ENCODE data around the gene SEMA4D.

The SEMA4D gene

GRCh38 chr9:89497978-89498851 lies at the start of gene SEMA4D:
Gene SEMA4D (minus strand): TSS chr9:89498113. CDS start chr9:89405456, 92,657 bp downstream.
- DNase-seq (ENCODE audit: low read depth in 1 of 2, low spot score in 1 of 2), result peak in 1 of 2 donors; percentile 38

- DNase-seq (ENCODE audit: low read depth in 1 of 2, low spot score in 1 of 2), result no peak
These were observed 49.1 kb upstream of the SEMA4D start for GRCh38 chr9:89547000-89547399.

GRCh38 chr9:89544279-89544661 lies 46.4 kb upstream of the SEMA4D start:
- no peak for DNase-seq (ENCODE audit: low read depth in 1 of 2, low spot score in 1 of 2)

GRCh38 chr9:89543621-89544278 lies 45.8 kb upstream of the SEMA4D start:
- no peak for DNase-seq (ENCODE audit: low read depth in 1 of 2, low spot score in 1 of 2)

- DNase-seq (ENCODE audit: low read depth in 1 of 2, low spot score in 1 of 2), result no peak
These were observed 45.2 kb upstream of the SEMA4D start for GRCh38 chr9:89543111-89543510.

- DNase-seq (ENCODE audit: low read depth in 1 of 2, low spot score in 1 of 2), result no peak
These were observed 44.6 kb upstream of the SEMA4D start for GRCh38 chr9:89542401-89543021.

GRCh38 chr9:89541798-89542197 lies 43.9 kb upstream of the SEMA4D start:
- DNase-seq (ENCODE audit: low read depth in 1 of 2, low spot score in 1 of 2), result no peak

GRCh38 chr9:89539374-89539773 lies 41.5 kb upstream of the SEMA4D start:
- no peak for DNase-seq (ENCODE audit: low read depth in 1 of 2, low spot score in 1 of 2)

- no peak for DNase-seq (ENCODE audit: low read depth in 1 of 2, low spot score in 1 of 2)
These were observed 41.0 kb upstream of the SEMA4D start for GRCh38 chr9:89538871-89539270.

- DNase-seq (ENCODE audit: low read depth in 1 of 2, low spot score in 1 of 2), result no peak
These were observed 39.3 kb upstream of the SEMA4D start for GRCh38 chr9:89537166-89537565.

- no peak for DNase-seq (ENCODE audit: low read depth in 1 of 2, low spot score in 1 of 2)
These were observed 38.7 kb upstream of the SEMA4D start for GRCh38 chr9:89536600-89536999.

GRCh38 chr9:89536145-89536574 lies 38.2 kb upstream of the SEMA4D start:
- no peak for DNase-seq (ENCODE audit: low read depth in 1 of 2, low spot score in 1 of 2)

GRCh38 chr9:89535461-89535860 lies 37.5 kb upstream of the SEMA4D start:
- no peak for DNase-seq (ENCODE audit: low read depth in 1 of 2, low spot score in 1 of 2)

GRCh38 chr9:89534515-89535287 lies 36.8 kb upstream of the SEMA4D start:
- DNase-seq (ENCODE audit: low read depth in 1 of 2, low spot score in 1 of 2), result no peak

GRCh38 chr9:89533411-89534095 lies 35.6 kb upstream of the SEMA4D start:
- DNase-seq (ENCODE audit: low read depth in 1 of 2, low spot score in 1 of 2), result no peak

- no peak for DNase-seq (ENCODE audit: low read depth in 1 of 2, low spot score in 1 of 2)
These were observed 35.0 kb upstream of the SEMA4D start for GRCh38 chr9:89532944-89533343.

- DNase-seq (ENCODE audit: low read depth in 1 of 2, low spot score in 1 of 2), result no peak
These were observed 34.6 kb upstream of the SEMA4D start for GRCh38 chr9:89532478-89532877.

GRCh38 chr9:89531766-89532165 lies 33.9 kb upstream of the SEMA4D start:
- no peak for DNase-seq (ENCODE audit: low read depth in 1 of 2, low spot score in 1 of 2)

- DNase-seq (ENCODE audit: low read depth in 1 of 2, low spot score in 1 of 2), result no peak
These were observed 32.8 kb upstream of the SEMA4D start for GRCh38 chr9:89530726-89531125.

GRCh38 chr9:89529243-89530035 lies 31.5 kb upstream of the SEMA4D start:
- DNase-seq (ENCODE audit: low read depth in 1 of 2, low spot score in 1 of 2), result no peak
